Brain pericyte (primary cell): ENCODE results near the gene REV1.
"Not testable (repeated sequence)": the region's sequence is repeated elsewhere in the genome, so short reads cannot be mapped to it uniquely, and the experiment has no call there.

Source experiments
- DNase-seq: peaks from one replicate; pipeline ENCODE4 v3.0.0-alpha.2; 2012; ENCODE audit warnings: low read depth, low spot score

Gene REV1

DNA sequence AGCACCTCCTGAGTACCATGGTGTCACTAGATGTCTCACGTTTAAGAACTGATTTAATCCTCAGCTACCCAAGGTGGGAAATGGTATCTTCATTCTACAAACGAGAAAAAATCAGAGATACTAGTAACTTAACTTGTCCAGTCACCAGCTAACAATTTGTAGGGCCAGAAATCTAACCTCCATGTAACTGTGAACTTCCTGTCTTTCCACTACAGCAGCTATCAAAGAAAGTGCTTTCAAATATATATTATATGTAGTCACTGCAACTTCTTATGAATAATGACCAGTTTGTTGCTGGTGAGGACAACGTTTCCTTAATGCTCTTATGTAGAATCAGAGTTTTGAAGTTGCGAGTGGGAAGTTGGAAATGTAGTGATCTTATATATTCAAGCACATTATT is 1.9 kb downstream of the REV1 start:
- no peak for DNase-seq

DNA sequence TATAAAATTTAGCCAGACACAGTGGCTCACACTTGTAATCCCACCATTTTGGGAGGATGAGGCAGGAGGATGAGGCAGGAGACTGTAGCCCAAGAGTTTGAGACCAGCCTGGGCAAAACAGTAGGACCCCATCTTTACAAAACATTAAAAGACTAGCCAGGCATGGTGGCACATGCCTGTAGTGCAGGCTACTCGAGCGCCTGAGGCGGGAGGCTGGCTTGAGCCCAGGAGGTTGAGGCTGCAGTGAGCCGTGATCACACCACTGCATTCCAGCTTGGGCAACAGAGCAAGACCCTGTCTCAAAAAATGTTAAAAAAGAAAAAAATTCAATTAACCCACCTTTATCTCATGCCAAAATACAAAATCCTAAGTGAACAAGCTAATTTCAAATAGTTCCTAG is 4.0 kb downstream of the REV1 start:
- DNase-seq = no peak

GRCh38 chr2:99485411-99485810 is 4.4 kb downstream of the REV1 start:
- DNase-seq = no peak

DNA sequence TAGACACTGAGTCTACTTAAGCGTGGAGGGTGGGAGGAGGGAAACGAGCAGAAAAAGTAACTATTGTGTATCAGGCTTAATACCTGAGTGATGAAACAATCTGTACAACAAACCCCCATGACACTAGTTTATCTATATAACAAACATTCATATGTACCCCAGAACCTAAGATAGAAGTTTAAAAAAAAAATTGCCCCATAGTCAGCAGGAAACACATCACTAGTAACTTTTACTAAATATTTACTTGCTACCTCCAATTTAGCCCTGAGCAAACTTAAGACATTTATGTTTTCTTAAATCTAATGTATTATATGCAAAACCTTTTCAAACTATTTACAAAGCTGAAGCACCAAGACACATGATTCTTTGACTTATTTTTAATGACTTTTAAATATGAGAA is 5.6 kb downstream of the REV1 start:
- no peak for DNase-seq

DNA sequence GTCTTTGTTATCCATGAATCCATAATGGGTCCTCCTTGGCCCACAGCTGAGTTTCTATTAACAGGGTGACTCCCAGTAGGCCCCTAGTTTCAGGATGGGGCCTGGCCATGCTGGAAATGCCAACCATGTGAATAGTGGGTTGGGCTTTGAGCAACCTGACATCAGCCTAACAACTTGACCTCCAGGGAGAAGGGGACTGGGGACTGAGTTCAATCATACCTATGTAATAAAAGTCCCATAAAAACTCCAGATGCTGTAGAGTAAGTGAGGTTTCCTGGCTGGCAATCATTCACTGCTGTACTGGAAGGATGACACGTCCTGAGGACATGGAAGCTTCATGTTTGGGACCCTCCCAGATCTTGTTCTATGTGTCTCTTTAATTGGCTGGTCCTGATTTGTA is 7.9 kb downstream of the REV1 start:
- no peak for DNase-seq

GRCh38 chr2:99481527-99481926 is 8.3 kb downstream of the REV1 start:
- no peak for DNase-seq

DNA sequence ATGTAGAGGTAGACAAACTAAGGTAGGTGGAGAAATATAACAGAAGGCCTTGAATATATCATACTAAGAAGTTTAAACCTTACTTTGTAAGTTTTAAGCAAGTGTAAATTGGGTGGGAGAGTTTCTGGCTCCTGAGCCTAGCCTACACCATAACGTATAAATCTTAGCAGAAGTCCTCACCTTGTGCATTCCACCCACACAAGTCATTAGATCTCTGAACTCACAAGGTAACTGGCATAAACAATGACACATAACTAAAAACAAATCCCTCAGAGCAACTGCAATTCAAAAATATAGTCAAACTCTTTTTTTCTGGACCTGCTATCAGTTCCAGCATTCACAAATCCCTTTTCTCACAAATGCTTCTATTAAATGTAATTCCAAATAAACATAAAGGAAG is 9.4 kb downstream of the REV1 start:
- DNase-seq = no peak

DNA sequence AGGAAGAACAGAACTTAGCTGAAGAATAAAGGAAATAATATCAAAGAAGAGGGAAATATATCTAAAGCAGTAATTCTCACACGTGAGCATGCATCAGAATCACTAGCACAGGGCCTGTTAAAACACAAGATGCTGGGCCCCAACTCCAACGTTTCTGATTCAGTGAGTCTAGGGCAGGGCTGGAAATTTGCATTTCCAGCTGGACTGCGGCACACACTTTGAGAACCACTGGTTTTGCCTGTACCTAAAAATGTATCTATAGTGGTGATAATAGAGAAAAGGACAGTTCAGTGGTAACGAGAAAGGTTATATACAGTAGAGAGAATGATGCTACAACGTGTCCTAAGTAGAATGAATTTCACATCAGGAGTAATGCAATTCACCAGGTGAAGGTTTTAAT is 11.2 kb downstream of the REV1 start:
- no peak for DNase-seq

DNA sequence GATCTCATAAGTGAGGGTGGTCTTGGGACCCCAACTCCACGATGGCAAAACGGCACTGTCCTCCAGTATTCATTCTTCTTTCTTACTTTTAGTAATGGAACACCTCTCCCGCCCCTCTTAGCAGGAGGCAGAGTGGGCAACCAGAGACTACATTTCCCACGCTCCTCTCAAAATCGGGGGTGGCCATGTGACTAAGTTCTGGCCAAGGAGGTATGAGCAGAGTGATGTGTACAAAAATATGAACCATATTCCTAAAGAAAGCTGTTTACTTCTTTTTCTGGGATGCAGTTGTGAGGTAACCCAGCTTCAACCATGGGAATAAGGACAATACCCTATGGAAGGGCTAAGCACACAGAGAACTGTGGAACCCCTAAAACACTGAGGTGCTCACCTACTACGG is 12.8 kb downstream of the REV1 start:
- no peak for DNase-seq

GRCh38 chr2:99476629-99477028 is 13.2 kb downstream of the REV1 start:
- DNase-seq = no peak

- DNase-seq = not testable (repeated sequence)
These were observed 14.7 kb downstream of the REV1 start for GRCh38 chr2:99475095-99475494.

GRCh38 chr2:99473518-99474083 is 16.2 kb downstream of the REV1 start:
- no peak for DNase-seq

- DNase-seq = no peak
These were observed 17.2 kb downstream of the REV1 start for GRCh38 chr2:99472600-99472960.

DNA sequence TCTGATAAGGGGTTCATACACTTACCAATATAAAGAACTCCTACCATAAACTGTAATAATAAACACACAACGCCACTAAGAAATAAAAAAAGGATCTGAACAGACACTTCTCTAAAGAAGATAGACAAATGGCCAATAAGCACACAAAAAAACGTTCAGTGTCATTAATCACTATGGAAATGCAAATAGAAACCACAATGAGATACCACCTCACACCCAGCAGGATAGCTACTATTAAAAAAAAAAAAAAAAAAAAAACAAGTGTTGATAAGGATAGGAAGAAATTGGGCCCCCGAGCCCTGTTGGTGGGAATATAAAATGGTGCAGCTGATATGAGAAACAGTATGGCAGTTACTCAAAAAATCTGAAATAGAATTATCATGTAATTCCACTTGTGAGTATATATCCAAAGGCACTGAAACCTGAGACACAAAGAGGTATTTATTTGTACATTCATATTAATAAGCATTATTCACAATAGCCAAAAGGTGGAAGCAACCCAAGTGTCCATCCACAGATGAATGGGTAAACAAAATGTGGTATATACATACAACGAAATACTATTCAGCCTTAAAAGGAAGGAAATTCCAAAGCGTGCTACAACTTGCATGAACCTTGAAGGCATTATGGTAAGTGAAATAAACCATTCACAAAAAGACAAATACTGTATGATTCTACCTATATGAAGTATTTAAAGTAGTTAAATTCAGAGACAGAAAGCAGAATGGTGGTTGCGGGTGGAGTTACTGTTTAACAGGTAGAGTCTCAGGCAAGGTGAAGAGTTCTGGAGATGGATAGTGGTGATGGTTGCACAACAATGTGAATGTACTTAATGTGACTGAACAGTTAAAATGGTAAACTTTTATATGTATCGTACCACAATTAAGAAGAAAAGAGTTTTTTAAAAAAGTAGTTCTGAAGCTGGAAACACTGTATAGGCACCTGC is 17.9 kb downstream of the REV1 start:
- no peak for DNase-seq

DNA sequence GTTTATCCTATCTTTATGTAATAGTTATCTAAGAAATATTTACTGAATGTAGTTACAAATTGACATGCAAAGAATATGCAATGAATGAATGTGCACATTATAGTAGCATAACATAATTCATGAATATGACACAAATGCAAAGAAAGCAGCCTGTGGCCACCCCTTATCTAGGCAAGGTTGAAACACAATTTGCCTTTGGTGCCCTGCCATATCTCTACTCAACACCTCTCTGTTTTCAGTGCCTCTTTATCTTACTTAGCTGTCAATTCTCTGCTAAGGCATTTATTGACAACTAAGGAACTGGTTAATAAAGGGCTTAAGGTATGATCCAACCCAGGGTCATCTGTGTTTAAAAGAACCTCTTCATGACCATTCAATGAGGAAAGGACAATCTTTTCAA is 18.9 kb downstream of the REV1 start:
- no peak for DNase-seq

- not testable (repeated sequence) for DNase-seq
These were observed 19.4 kb downstream of the REV1 start for GRCh38 chr2:99470459-99470858.

DNA sequence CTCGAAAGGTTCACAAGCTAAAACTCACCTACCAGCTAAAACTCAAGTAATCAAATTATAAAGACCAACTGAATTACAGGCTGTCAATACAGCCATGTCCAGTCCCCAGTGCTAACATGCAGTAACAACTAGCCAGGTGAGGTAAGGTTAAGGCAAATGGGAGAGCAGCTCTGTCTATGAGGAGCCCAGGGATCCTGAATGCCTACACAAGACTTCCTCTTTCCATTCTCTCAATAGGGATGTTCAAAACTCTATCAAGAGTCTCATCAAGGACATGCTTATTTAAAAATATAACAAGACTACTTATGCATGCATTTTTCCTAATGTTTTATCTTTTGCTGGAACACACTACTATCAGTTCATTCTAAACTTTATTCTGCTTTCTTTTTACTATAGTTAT is 20.4 kb downstream of the REV1 start:
- no peak for DNase-seq

- DNase-seq = no peak
These were observed 21.7 kb downstream of the REV1 start for GRCh38 chr2:99468155-99468554.

DNA sequence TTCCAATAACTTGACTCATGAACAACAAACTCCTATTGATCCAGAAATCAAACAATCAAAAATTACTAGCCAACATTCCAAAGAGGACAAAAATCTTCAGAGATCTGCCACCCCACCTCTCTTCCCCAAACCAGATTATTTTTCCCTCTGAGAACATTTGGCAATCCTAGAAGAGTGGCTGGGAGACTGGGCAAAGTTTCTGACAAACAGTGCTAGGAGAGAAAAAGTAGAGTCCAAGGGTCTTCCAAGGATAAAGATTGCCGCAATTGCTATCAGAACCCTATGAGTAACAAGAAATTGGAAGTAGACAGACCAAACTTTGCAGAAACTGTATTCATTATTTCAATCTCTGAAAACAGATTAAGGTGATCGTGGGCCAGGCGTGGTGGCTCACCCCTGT is 22.4 kb downstream of the REV1 start:
- DNase-seq = no peak

DNA sequence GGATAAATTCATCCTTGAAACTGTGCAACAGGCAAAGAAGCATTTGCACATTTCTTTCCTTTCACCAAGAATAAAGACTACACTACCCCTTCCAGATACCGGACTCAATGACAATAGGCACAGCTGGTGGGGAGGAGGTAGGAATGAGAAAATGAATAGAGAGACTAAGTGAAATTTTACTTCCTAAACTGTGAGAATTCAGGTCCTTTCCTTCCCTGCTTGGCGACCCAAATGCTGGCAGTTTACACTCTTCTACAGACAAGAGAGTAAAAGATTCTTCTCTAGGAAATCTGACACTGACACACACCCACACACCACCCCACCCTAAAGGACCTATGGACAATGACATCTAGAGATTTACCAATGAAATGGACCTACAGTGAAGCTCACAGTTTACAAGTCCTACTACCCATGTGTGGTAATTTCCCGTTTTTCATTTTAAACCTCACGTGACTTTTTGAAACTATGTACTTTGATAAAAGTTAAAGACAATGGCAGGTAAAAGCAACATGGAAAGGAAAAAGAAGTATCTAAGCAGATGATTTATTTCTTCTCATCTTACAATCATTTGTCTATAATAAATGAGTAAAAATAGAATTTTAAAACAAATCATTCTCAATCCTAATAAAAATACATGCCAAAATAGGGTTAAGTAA is 27.9 kb downstream of the REV1 start:
- no peak for DNase-seq

GRCh38 chr2:99458529-99458928 is 31.3 kb downstream of the REV1 start:
- no peak for DNase-seq

DNA sequence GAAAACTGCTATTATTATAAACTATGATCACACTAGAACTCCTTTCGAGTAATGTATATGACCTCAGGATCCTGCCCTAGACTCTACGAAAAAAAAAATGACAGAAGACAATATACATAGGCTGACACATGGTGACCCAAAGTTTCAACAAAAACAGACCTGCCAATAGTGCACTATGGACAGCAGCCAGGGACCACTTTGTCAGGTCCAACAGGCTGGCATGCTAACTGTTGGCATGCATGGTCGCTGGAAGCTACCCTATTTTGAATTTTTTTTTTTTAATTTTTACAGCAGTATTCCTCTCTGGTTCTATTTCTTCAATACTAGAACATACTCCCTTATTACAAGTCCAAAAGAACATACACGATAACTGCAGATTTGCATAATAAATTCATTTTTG is 38.1 kb downstream of the REV1 start:
- DNase-seq = no peak

GRCh38 chr2:99451280-99451679 is 38.5 kb downstream of the REV1 start:
- no peak for DNase-seq
